Activated CD8-positive, alpha-beta memory T cell treated with anti-CD3 and anti-CD28 coated beads, Interleukin-2, amount 50 U/mL, for 24 hours (primary cell): ENCODE data around the gene ARHGAP35.
"Not testable (repeated sequence)": the region's sequence is repeated elsewhere in the genome, so short reads cannot be mapped to it uniquely, and the experiment has no call there.

Experiments used
- DNase-seq: peaks from one replicate; pipeline ENCODE4 v3.0.0-alpha.2; 2020; ENCODE audit errors: extremely low read depth

Gene ARHGAP35

GRCh38 chr19:46844067-46844489, 16.7 kb upstream of the ARHGAP35 start:
- no peak for DNase-seq

GRCh38 chr19:46845959-46846459, 14.8 kb upstream of the ARHGAP35 start:
- no peak for DNase-seq

- no peak for DNase-seq
These were observed 13.3 kb upstream of the ARHGAP35 start for GRCh38 chr19:46847528-46847927.

GRCh38 chr19:46848389-46848788, 12.4 kb upstream of the ARHGAP35 start:
- no peak for DNase-seq

GRCh38 chr19:46849610-46850009, 11.2 kb upstream of the ARHGAP35 start:
- DNase-seq, result no peak

- peak; percentile 87 for DNase-seq
These were observed 10.3 kb upstream of the ARHGAP35 start, which contains the start of gene AP2S1 for GRCh38 chr19:46850228-46851203. Gene AP2S1 (minus strand): TSS chr19:46850846. CDS start chr19:46850766, 80 bp downstream.

- DNase-seq, result no peak
These were observed 8.0 kb upstream of the ARHGAP35 start for GRCh38 chr19:46852830-46853229.

GRCh38 chr19:46854698-46855097, 6.1 kb upstream of the ARHGAP35 start:
- DNase-seq, result not testable (repeated sequence)

GRCh38 chr19:46856062-46857022, 4.5 kb upstream of the ARHGAP35 start:
- DNase-seq, result peak; percentile 85

GRCh38 chr19:46859637-46860124, 1.1 kb upstream of the ARHGAP35 start:
- no peak for DNase-seq

GRCh38 chr19:46860125-46860845, 512 bp upstream of the ARHGAP35 start:
- peak; percentile 94 for DNase-seq

GRCh38 chr19:46861691-46862502, 1.1 kb downstream of the ARHGAP35 start:
- no peak for DNase-seq

- DNase-seq, result no peak
These were observed 1.7 kb downstream of the ARHGAP35 start for GRCh38 chr19:46862503-46862834.

GRCh38 chr19:46862974-46863632, 2.3 kb downstream of the ARHGAP35 start:
- no peak for DNase-seq

GRCh38 chr19:46863818-46864629, 3.2 kb downstream of the ARHGAP35 start:
- no peak for DNase-seq

- DNase-seq, result no peak
These were observed 5.8 kb downstream of the ARHGAP35 start for GRCh38 chr19:46866407-46867136.

GRCh38 chr19:46867170-46867569, 6.4 kb downstream of the ARHGAP35 start:
- no peak for DNase-seq
